ENCODE results near the gene GAS2L2. TPM values are rescaled to one million over a fixed set of nuclear protein-coding genes. Genes with fewer than 3 reads are reported as not detected.

Gene GAS2L2
- total and polyA plus RNA-seq, 12 donors, result 0.03 to 0.89 (median 0.14) TPM; not detected in 4

- H3K9me3 ChIP-seq, result no peaks in the 10 kb centered on the region
- no peak for TF ChIP-seq CTCF (IDR thresholded peaks at IDR 0.05)
- peaks cover 7 to 54% (median 46%) of the 10 kb centered on the region in 9 donors for H3K4me1 ChIP-seq
- intact Hi-C loops (cut with DNase I), result no loop called here
- no peak for ATAC-seq
- no peak overlapping the region for H3K4me3 ChIP-seq
- H3K27ac ChIP-seq, result no peak overlapping the region
- 78 to 94% methylated on average over 5 of the region's 5 CpGs for WGBS, 2 donors
- H3K27me3 ChIP-seq, result peaks cover 0 to 59% (median 14%) of the 10 kb centered on the region in 7 donors
- no peaks in the 10 kb centered on the region for H3K36me3 ChIP-seq
- no peak for DNase-seq
Measured at GRCh38 chr17:35797918-35798317, 44.9 kb upstream of the GAS2L2 start.

- Histone ChIP-seq H3K27ac (no peak overlapping the region), H3K4me1 (peaks cover 7 to 53% (median 46%) of the 10 kb centered on the region in 9 donors), H3K27me3 (peaks cover 0 to 64% (median 14%) of the 10 kb centered on the region in 7 donors), H3K36me3 (no peaks in the 10 kb centered on the region), H3K9me3 (peaks cover 0 to 1% (median 0%) of the 10 kb centered on the region in 11 donors), H3K4me3 (no peak overlapping the region)
- intact Hi-C loops (cut with DNase I), result no loop called here
- no peak for TF ChIP-seq CTCF (IDR thresholded peaks at IDR 0.05)
- ATAC-seq, result no peak
- DNase-seq, result no peak
- 76 to 83% methylated on average over 4 of the region's 4 CpGs for WGBS, 2 donors
Measured at GRCh38 chr17:35797370-35797769, 44.3 kb upstream of the GAS2L2 start.

GRCh38 chr17:35796942-35797341, 43.9 kb upstream of the GAS2L2 start:
- intact Hi-C loops (cut with DNase I), result no loop called here
- no peak for TF ChIP-seq CTCF (IDR thresholded peaks at IDR 0.05)
- WGBS, 2 donors, result 97 to 100% methylated on average over 1 of the region's 1 CpG
- Histone ChIP-seq H3K9me3 (peaks cover 0 to 6% (median 0%) of the 10 kb centered on the region in 11 donors), H3K36me3 (no peaks in the 10 kb centered on the region), H3K27ac (no peak overlapping the region), H3K27me3 (peaks cover 0 to 64% (median 14%) of the 10 kb centered on the region in 7 donors), H3K4me1 (peaks cover 7 to 49% (median 42%) of the 10 kb centered on the region in 9 donors), H3K4me3 (no peak overlapping the region)
- DNase-seq, result no peak
- ATAC-seq, result no peak

GRCh38 chr17:35795871-35796265, 42.8 kb upstream of the GAS2L2 start:
- TF ChIP-seq CTCF (IDR thresholded peaks at IDR 0.05), result no peak
- intact Hi-C loops (cut with DNase I), result no loop called here
- 40% methylated on average over 8 of the region's 8 CpGs for WGBS, 2 donors
- DNase-seq, result no peak
- Histone ChIP-seq H3K36me3 (no peaks in the 10 kb centered on the region), H3K4me1 (peaks cover 7 to 38% (median 31%) of the 10 kb centered on the region in 9 donors), H3K4me3 (peak overlapping the region in 9 of 10 donors; percentile 44 to 75 (median 66)), H3K27me3 (peaks cover 0 to 64% (median 14%) of the 10 kb centered on the region in 7 donors), H3K9me3 (peaks cover 0 to 10% (median 0%) of the 10 kb centered on the region in 11 donors), H3K27ac (peak overlapping the region in 2 of 10 donors; percentile 10 to 49)
- ATAC-seq, result no peak
